Esophagus squamous epithelium (tissue), 4 donors: ENCODE data around the gene OSBPL10.

Experiments used
- CTCF ChIP-seq, 6 experiments: fragments of 450-650 bp in 4 of 6; fragments of 200-600 bp in 2 of 6; sonication (generic) in 2 of 6; IDR thresholded peaks; one replicate each; pipeline ENCODE4 v1.5.1; 2016 to 2019; ENCODE audit warnings: antibody characterized with exemption in 6 of 6, mild to moderate bottlenecking in 4 of 6, moderate library complexity in 4 of 6
- POLR2A ChIP-seq, 4 donors: fragments of 450-650 bp; IDR thresholded peaks; one replicate each; pipeline ENCODE4 v1.6.1; 2017; ENCODE audit warnings: antibody characterized with exemption in 4 of 4, mild to moderate bottlenecking in 4 of 4, moderate library complexity in 3 of 4

DNA sequence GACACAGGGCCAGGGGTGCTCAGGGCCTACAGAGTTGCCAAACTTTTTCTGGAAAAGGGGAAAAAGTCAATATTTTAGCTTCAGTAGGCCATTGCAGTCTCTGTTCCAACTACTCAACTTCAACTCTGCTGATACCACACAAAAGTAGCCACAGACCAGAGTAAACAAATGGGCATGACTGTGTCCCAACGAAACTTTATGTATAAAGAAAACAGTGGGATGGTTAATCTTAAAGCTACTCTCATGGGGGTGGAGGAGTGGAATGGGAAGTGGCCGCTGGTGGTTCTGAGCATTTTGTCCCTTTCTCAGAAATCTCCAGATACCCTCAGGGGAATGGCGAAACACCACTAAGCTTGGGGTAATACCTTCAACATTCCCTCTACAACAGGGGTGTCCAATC lies 69.9 kb downstream of the OSBPL10 start:
- no peak for TF ChIP-seq POLR2A (IDR thresholded peaks at IDR 0.05)
- TF ChIP-seq CTCF (IDR thresholded peaks at IDR 0.05): no peak
